Gastroesophageal sphincter (tissue), 3 donors: Measurements from ENCODE around the gene LECT2.

Experiments used
- POLR2AphosphoS5 ChIP-seq: sonication (generic); formaldehyde crosslinking; IDR thresholded peaks from one replicate; pipeline ENCODE4 v1.6.1; 2017; ENCODE audit warnings: antibody characterized with exemption
- TF ChIP-seq, protein P1 (sequence below), 4 experiments: fragments of 200-600 bp in 2 of 4; fragments of 450-650 bp in 2 of 4; sonication (generic) in 1 of 4; IDR thresholded peaks; one replicate each; pipeline ENCODE4 v1.5.1; 2017 to 2019; ENCODE audit warnings: antibody characterized with exemption in 4 of 4, mild to moderate bottlenecking in 2 of 4, moderate library complexity in 2 of 4

DNA sequence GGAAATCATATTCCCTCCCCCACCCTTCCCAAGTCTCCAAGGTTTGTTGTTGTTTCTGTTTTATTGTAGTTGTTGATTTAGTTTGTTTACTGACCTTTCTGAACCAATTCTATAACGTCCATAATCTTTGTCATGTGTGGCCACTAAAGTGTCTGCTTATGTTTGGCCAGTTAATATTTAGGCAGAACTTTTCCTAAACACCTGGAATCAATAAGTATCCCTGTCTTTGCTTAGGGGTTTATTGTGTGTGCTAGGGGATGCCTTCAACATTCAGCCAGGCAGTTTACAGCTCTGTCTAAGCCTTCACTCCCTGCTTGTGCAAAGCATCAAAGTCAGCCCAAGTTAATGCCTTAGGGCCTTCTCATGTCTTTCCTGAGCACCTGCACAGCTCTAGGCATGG lies 16.9 kb upstream of the LECT2 start:
- TF ChIP-seq, protein P1, sequence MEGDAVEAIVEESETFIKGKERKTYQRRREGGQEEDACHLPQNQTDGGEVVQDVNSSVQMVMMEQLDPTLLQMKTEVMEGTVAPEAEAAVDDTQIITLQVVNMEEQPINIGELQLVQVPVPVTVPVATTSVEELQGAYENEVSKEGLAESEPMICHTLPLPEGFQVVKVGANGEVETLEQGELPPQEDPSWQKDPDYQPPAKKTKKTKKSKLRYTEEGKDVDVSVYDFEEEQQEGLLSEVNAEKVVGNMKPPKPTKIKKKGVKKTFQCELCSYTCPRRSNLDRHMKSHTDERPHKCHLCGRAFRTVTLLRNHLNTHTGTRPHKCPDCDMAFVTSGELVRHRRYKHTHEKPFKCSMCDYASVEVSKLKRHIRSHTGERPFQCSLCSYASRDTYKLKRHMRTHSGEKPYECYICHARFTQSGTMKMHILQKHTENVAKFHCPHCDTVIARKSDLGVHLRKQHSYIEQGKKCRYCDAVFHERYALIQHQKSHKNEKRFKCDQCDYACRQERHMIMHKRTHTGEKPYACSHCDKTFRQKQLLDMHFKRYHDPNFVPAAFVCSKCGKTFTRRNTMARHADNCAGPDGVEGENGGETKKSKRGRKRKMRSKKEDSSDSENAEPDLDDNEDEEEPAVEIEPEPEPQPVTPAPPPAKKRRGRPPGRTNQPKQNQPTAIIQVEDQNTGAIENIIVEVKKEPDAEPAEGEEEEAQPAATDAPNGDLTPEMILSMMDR (IDR thresholded peaks at IDR 0.05) = no peak
- TF ChIP-seq POLR2AphosphoS5 = no peak
